GM21786 (cell line): ENCODE results near the gene PLEK2.
"Not testable (repeated sequence)": the region's sequence is repeated elsewhere in the genome, so short reads cannot be mapped to it uniquely, and the experiment has no call there.

ENCODE experiments used
- ATAC-seq: cut with Tn5 transposase; IDR thresholded peaks from one replicate; pipeline ENCODE4 v1.9.1; 2021; ENCODE audit not compliant: unreplicated experiment

PLEK2 gene, protein sequence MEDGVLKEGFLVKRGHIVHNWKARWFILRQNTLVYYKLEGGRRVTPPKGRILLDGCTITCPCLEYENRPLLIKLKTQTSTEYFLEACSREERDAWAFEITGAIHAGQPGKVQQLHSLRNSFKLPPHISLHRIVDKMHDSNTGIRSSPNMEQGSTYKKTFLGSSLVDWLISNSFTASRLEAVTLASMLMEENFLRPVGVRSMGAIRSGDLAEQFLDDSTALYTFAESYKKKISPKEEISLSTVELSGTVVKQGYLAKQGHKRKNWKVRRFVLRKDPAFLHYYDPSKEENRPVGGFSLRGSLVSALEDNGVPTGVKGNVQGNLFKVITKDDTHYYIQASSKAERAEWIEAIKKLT

GRCh38 chr14:67411820-67412421, at the start of gene PLEK2:
Gene PLEK2 (minus strand): TSS chr14:67412165. CDS start chr14:67412059, 106 bp downstream.
- no peak for ATAC-seq

GRCh38 chr14:67461341-67461985, 49.5 kb upstream of the PLEK2 start:
- no peak for ATAC-seq

- no peak for ATAC-seq
Measured at GRCh38 chr14:67459336-67459735, 47.4 kb upstream of the PLEK2 start.

DNA sequence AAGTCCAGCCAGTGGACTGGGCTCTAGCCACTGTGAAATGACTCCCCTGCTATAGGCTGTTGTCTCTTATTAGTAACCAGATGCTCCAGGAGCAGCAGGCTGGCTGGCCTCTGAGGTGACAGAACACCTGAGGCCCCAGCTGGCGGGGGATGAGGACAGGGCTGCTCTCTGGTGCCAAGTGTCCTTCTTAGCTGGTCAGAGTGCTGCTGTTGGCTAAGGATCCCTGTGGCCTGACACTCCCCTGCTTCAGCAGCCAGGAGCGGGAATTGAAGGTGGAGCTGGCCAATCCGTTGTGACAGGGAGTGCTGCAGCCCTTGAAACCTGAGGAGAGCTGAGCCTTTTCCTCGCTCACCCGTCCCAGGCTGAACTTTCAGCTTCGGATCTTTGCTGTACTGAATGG, 45.8 kb upstream of the PLEK2 start:
- no peak for ATAC-seq

- ATAC-seq = no peak
Measured at GRCh38 chr14:67456732-67457131, 44.8 kb upstream of the PLEK2 start.

DNA sequence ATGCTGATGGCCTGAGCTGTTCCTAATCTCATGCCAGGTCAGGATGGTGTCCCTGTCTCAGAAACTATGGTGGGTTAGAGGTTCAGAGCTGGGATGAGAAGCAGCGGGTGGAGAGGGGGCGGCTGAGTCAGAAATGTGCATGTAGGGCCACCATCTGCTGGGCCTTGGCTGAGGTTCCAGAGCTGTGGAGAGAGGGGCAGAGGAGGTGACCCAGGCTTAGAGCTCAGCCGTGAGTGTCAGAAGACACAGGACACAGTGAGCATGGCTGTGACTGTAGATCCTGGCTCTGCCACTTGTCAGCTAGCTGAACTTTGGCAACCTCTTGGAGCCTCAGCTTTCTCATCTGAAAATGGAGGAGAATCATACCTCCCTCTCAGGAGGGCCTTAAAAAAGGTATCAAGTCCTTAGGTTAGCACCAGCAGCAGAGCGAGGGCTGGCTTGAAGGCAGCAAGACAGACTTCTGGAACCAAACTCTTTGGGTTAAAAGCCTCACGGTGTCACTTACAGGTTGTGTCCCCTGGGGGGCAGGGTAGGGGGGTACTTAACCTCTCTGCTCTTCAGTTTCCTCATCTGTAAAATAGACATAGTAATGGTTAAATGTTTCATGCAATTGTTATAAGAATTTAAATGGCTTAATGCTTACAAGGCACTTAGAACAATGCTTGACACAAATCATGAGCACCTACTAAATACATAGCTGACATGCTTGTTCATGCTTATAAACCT, 41.8 kb upstream of the PLEK2 start:
- ATAC-seq = no peak

- not testable (repeated sequence) for ATAC-seq
Measured at GRCh38 chr14:67451667-67452066, 39.7 kb upstream of the PLEK2 start.

DNA sequence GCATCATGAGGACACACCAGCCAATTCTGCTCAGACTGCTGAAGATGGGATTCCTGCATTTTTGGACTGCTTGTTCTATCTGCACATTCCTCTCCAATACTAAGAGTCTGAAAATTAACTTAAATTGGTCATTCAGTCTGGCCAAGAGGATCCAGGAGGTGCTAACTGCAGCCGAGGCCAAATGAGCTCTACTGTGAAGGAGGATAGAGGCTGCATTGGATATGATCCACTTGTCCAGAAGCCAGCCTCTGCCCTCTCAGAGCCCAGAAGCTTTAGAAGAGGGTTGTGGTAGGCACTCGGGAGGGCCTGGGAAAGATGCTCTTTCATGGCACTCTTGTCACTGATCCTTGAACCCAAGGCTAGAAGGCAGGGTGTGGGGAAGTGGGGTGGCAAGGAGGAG, 37.1 kb upstream of the PLEK2 start:
- ATAC-seq = no peak

GRCh38 chr14:67447033-67447381, 35.0 kb upstream of the PLEK2 start:
- no peak for ATAC-seq

- no peak for ATAC-seq
Measured at GRCh38 chr14:67446371-67447032, 34.5 kb upstream of the PLEK2 start.

GRCh38 chr14:67444395-67444794, 32.4 kb upstream of the PLEK2 start:
- no peak for ATAC-seq

DNA sequence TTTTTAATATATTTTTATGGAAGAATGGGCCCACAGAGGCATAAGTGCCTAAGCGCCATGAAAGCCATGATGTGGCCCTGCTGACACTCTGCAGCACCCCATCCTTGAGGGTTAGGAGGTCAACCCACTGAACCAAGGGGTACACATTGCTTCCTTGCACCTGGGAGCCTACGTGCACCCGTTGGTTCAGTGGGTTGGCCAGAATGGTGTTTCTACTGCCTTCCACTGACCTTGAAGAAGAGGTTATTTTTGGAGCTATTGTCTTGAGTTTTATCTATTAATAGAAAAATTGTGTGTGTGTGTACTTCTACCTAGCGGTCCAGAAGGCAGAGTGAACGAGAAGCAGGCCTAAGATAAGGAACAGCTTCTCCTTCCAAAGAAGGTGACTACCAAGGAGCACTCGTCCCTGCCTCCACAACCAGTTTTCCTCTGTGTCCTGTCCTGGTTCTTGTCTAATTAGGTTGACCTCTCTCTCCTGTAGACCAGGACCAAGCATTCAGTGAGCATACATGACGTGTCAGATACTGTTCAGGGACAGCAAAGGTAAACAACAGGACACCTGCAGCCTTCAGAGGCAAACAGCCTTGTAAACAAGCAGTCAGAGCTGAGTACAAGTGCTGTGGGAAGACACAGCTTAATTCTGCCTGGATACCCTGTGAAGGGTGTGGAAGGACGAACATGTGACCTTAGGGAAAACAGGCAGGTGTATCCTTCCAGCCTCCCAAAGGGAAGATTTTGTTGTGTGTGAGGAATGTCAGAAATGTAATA, 30.4 kb upstream of the PLEK2 start:
- ATAC-seq = no peak

DNA sequence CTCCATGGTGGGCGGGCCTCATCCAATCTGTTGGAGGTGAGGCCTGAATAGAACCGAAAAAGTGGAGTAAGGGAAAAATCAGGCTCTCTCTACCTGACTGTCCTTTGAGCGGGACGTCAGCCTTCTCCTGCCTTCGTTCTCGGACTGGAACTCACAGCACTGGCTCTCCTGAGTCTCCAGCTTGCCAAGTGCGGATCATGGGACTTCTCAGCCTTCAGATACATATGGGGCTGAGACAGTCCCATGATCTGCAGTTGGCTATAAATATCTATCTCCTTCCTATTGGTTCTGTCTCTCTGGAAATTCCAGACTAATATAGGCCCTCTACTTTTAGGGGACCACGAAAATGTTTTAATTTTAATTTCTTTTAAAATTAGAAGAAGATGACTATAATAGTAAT, 29.7 kb upstream of the PLEK2 start:
- ATAC-seq = no peak

DNA sequence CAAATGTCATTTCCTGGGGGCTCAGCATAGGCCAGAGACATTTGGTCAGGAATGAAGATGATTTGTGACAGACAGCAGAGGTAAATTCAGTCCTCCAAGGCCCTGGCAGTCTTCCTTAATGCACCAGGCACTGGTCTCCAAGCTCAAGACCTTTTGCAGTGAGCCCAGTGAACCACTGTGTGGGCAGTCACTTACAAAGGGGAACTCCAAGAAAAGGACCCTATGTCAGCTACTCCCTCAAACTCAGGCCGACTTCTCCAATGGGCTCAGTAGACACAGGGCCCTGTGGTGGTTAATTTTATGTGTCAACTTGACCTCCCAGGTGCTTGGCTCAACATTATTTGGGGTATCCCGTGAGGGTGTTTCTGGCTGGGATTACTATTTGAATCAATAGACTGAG, 29.3 kb upstream of the PLEK2 start:
- no peak for ATAC-seq

DNA sequence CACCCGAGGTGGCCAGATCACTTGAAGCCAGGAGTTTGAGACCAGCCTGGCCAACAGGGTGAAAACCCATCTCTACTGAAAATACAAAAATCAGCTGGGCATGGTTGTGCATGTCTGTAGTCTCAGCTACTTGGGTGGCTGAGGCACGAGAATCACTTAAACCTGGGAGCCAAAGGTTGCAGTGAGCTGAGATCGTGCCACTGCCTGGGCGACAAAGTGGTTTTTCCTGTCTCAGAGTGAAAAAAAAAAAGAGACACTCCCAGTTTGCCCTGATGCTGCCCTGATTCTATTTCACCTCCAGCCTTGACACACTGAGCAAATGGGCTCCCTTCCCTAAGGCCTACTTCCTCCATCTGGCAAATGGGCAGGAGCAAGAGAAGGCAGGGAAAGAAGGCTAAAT, 28.5 kb upstream of the PLEK2 start:
- no peak for ATAC-seq

- no peak for ATAC-seq
Measured at GRCh38 chr14:67438969-67439368, 27.0 kb upstream of the PLEK2 start.

GRCh38 chr14:67436006-67436866, 24.3 kb upstream of the PLEK2 start:
- no peak for ATAC-seq

DNA sequence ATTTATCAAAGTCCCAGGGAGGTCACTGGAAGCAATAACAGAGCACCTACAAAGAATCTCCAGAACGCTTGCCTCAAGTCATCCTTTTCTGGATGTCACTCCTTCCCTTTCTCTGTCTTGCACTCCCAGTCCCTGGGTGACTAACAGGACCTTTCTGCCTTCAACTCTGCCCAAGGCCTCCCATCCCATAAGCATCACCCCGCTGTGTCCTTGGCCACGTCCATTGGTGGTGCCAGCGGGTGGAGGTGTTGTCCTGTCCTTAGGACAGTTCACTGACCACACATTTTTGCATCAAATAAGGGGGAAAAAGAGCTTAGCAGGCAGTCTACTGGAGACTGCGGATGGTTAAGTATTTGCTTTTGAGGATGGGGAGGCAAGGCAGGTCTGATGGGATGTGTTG, 23.6 kb upstream of the PLEK2 start:
- no peak for ATAC-seq

- ATAC-seq = no peak
Measured at GRCh38 chr14:67432050-67432564, 20.1 kb upstream of the PLEK2 start.
